GM12878 (cell line): Measurements from ENCODE around the gene DNAH11. TPM values are rescaled to one million over a fixed set of nuclear protein-coding genes. Genes with fewer than 3 reads are reported as not detected.

Experiments
- ATAC-seq: fragments of 200-7000 bp; cut with Tn5 transposase; 3 replicates; pipeline ENCODE4 v1.9.1; 2020; ENCODE audit warnings: mild to moderate bottlenecking, moderate library complexity
- BruUV-seq: library from RNA; stranded (reverse); fragments of 400-500 nt; replicated peaks from 2 replicates; lab custom pipeline; 2021; lab: Mats Ljungman, UMichigan
- CTCF ChIA-PET: fragments of 300-600 bp; sonication (Branson Sonifier 250); formaldehyde crosslinking; extraction: SDS; loops from one replicate; lab custom pipeline; 2021; ENCODE audit warnings: inconsistent platforms; lab: Yijun Ruan, JAX
- POLR2A ChIA-PET: fragments of 350-600 bp; formaldehyde crosslinking; extraction: SDS; loops from one replicate; lab custom pipeline; 2021; ENCODE audit warnings: inconsistent platforms; lab: Charles Lee
- RAD21 ChIA-PET: fragments of 300-600 bp; sonication (Branson Sonifier 250); formaldehyde crosslinking; loops from one replicate; lab custom pipeline; 2023; ENCODE audit warnings: antibody characterized with exemption; ENCODE audit not compliant: unreplicated experiment; lab: Charles Lee
- SMC1A ChIA-PET: fragments of 300-600 bp; sonication (Branson Sonifier 250); formaldehyde crosslinking; loops from one replicate; lab custom pipeline; 2023; ENCODE audit not compliant: unreplicated experiment, uncharacterized antibody; lab: Charles Lee
- DNase-seq: peaks from one replicate; pipeline ENCODE4 v3.0.0-alpha.2; 2011; ENCODE audit warnings: low read depth, low spot score
- FAIRE-seq: peaks from 3 replicates; lab custom pipeline; 2011; peaks lifted over from hg19 to GRCh38; lab: Jason Lieb, UNC
- H2AFZ ChIP-seq: 2 replicates; pipeline ENCODE4 v1.6.0; 2011; ENCODE audit warnings: low read depth, low read length, control low read depth; ENCODE audit not compliant: control insufficient read depth
- H3K27ac ChIP-seq: 2 replicates; pipeline ENCODE4 v1.5.1; 2011; ENCODE audit warnings: control low read depth; ENCODE audit not compliant: control insufficient read depth, insufficient read depth
- H3K27me3 ChIP-seq, 2 experiments: replicated peaks in 1 of 2; 2 replicates each; pipeline versions ENCODE4 v1.6.0 to v1.6.1; 2011; ENCODE audit warnings: low read length in 1 of 2; ENCODE audit not compliant: control insufficient read depth in 2 of 2, insufficient read depth in 2 of 2
- H3K36me3 ChIP-seq, 2 experiments: 2 replicates each; pipeline ENCODE4 v1.5.1; 2011; ENCODE audit warnings: low read length in 1 of 2; ENCODE audit not compliant: control insufficient read depth in 2 of 2, insufficient read depth in 2 of 2
- H3K4me1 ChIP-seq: 2 replicates; pipeline ENCODE4 v1.6.1; 2011; ENCODE audit warnings: mild to moderate bottlenecking, low read length, moderate library complexity, mixed read lengths; ENCODE audit not compliant: control insufficient read depth, insufficient read depth
- H3K4me2 ChIP-seq: 2 replicates; pipeline ENCODE4 v1.6.0; 2011; ENCODE audit warnings: control low read depth; ENCODE audit not compliant: control insufficient read depth, insufficient read depth
- H3K4me3 ChIP-seq: fragments of 200-600 bp; sonication (generic); 2 replicates; pipeline ENCODE4 v1.5.1; 2016
- H3K79me2 ChIP-seq: 2 replicates; pipeline ENCODE4 v1.6.0; 2011; ENCODE audit warnings: low read length; ENCODE audit not compliant: control insufficient read depth, insufficient read depth
- H3K9ac ChIP-seq: 2 replicates; pipeline ENCODE4 v1.8.0; 2011; ENCODE audit warnings: low read length, control low read depth, mixed read lengths; ENCODE audit not compliant: control insufficient read depth, insufficient read depth
- H3K9me3 ChIP-seq: replicated peaks from 3 replicates; pipeline ENCODE4 v1.5.1; 2011; ENCODE audit warnings: mild to moderate bottlenecking, low read length; ENCODE audit not compliant: control insufficient read depth, insufficient read depth
- H4K20me1 ChIP-seq: 2 replicates; pipeline ENCODE4 v1.6.0; 2011; ENCODE audit not compliant: control insufficient read depth, insufficient read depth
- CBFB ChIP-seq: IDR thresholded peaks from 2 replicates; pipeline ENCODE4 v1.6.1; 2016; ENCODE audit warnings: antibody characterized with exemption, low read depth
- EGR1 ChIP-seq, 2 experiments: IDR thresholded peaks; 1 replicate in 1 of 2; 2 replicates in 1 of 2; pipeline ENCODE4 v1.6.1; 2011 to 2012; ENCODE audit warnings: low read depth in 2 of 2, low read length in 2 of 2, borderline replicate concordance in 1 of 2, mild to moderate bottlenecking in 1 of 2, moderate library complexity in 1 of 2
- TBL1XR1 ChIP-seq: IDR thresholded peaks from 2 replicates; pipeline ENCODE4 v1.6.1; 2012; ENCODE audit warnings: low read depth, low read length, improper control_type of control experiment
- WGBS: methylation state at CpG from one replicate; pipeline ENCODE4 v1.1.6; 2016; ENCODE audit warnings: low lambda C conversion rate; ENCODE audit not compliant: insufficient replicate concordance, insufficient coverage; ENCODE audit errors: missing lambda C conversion rate; 5-methylcytosine and 5-hydroxymethylcytosine counted together
- in situ Hi-C: fragments of 300-500 bp; cut with MboI; formaldehyde crosslinking; loops from 9 replicates; pipeline ENCODE4 v1.14.3; 2018; ENCODE audit warnings: mixed read lengths
- intact Hi-C: fragments of 100-400 bp; cut with micrococcal nuclease; formaldehyde crosslinking; loops from one replicate; pipeline ENCODE4 v1.14.2; 2022; ENCODE audit not compliant: unreplicated experiment
- polyA plus RNA-seq, 11 experiments: library from polyadenylated mRNA; depleted of rRNA in 4 of 11; unstranded in 6 of 11; stranded (reverse) in 5 of 11; fragments of >200 nt; fragmentation: Nextera tagmentation in 4 of 11; fragmentation: Illumina TruSeq in 1 of 11; extraction: Ambion mirVana in 4 of 11; extraction: Trizol in 1 of 11; gene quantifications; 1 replicate in 1 of 11; 2 replicates in 10 of 11; pipeline versions ENCODE4 v1.2.1 to v1.2.3, GENCODE V29; 2011 to 2016; ENCODE audit warnings: inconsistent platforms in 2 of 11, missing spikeins in 2 of 11, low read depth in 1 of 11
- total RNA-seq, 4 experiments: library from RNA; depleted of rRNA in 3 of 4; stranded (reverse); fragments of >200 nt in 3 of 4; fragmentation: Illumina TruSeq in 1 of 4; extraction: Trizol in 1 of 4; gene quantifications; 2 replicates each; pipeline versions ENCODE4 v1.2.1 to v1.2.3, GENCODE V29; 2013 to 2021
- TF ChIP-seq, protein P1 (sequence below): fragments of 150-350 bp; IDR thresholded peaks from 2 replicates; pipeline ENCODE4 v1.6.1; 2016; ENCODE audit warnings: low read depth, low read length
- TF ChIP-seq, protein P2 (sequence below): IDR thresholded peaks from 2 replicates; pipeline ENCODE4 v1.6.1; 2011; ENCODE audit warnings: borderline replicate concordance, low read depth, mild to moderate bottlenecking, moderate library complexity, mixed read lengths, low read length; ENCODE audit not compliant: insufficient read depth; ENCODE audit errors: extremely low read length

The DNAH11 gene
- total and polyA plus RNA-seq, 10 of the 15 experiments (the other 5 are each of a cell fraction or from before 2014, with no cell fraction given): 0.03 to 0.56 (median 0.10) TPM

DNA sequence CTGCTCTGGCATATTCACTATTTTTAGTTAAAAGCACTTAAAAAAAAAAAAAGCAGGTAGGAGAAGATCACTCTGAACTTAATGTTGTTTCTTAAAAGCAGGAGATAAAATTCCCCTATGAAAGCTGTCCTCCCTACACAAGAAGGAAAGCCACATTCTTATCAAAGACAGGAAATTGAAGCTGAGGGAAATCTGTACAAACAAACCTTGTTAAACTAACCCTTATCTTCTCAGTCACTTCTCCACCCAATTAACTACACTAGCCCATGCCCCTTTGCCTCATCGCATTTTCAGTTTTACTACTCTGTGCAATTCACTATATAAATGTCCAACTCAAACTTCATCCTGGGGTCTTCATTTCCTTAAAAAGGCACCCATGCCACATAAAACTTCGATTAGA lies 405.5 kb downstream of the DNAH11 start (continued):
- TF ChIP-seq TBL1XR1: no peak

DNA sequence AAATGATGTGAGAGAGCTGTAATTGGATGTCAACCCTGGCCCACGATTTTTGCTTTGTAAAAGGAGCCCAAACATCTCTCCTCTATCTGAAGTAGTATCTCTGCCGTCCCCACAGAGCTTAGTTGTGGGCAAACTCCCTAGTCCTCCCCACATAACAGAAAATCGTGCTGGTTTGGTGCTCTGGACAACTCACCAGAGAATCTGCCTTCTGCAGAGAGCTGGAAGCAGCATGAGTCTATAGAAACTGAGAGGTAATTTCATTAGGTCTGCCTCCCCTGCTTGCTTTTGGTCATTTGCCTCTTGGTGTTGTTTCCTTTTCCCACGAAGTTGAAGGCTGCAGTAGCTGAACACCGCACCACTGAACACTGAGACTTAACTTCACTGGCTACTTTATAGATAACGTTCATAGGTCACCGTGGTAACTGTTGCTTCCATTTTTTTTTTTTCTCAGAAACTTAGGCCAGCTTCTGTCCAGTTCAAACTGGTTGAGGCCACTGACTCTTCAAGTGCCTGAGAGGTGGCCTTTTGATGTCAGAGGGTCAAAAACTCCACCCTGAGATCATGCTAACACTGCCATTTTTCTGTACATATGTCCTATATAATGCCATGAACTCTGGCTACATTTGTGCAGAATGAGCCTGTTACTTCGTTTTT lies 406.2 kb downstream of the DNAH11 start:
- ATAC-seq (no peak), FAIRE-seq (no peak), DNase-seq (no peak)
- in situ Hi-C loops: loop anchor here (10.0 to 25.0 kb wide), 3 partner anchors 594 to 1712 kb away; partner anchors contain the start of gene HYCC1
- SMC1A ChIA-PET: interaction anchor here (0.6 to 9.9 kb wide), 8 partner anchors 10 to 994 kb away, joined by 3 to 96 read pairs (median 3); no protein-coding TSS in a partner anchor
- TF ChIP-seq EGR1 (IDR thresholded peaks at IDR 0.05; ENCODE audit: borderline replicate concordance in 1 of 2, low read depth in 2 of 2, low read length in 2 of 2): no peak
- TF ChIP-seq CBFB: no peak
- TF ChIP-seq, protein P1, sequence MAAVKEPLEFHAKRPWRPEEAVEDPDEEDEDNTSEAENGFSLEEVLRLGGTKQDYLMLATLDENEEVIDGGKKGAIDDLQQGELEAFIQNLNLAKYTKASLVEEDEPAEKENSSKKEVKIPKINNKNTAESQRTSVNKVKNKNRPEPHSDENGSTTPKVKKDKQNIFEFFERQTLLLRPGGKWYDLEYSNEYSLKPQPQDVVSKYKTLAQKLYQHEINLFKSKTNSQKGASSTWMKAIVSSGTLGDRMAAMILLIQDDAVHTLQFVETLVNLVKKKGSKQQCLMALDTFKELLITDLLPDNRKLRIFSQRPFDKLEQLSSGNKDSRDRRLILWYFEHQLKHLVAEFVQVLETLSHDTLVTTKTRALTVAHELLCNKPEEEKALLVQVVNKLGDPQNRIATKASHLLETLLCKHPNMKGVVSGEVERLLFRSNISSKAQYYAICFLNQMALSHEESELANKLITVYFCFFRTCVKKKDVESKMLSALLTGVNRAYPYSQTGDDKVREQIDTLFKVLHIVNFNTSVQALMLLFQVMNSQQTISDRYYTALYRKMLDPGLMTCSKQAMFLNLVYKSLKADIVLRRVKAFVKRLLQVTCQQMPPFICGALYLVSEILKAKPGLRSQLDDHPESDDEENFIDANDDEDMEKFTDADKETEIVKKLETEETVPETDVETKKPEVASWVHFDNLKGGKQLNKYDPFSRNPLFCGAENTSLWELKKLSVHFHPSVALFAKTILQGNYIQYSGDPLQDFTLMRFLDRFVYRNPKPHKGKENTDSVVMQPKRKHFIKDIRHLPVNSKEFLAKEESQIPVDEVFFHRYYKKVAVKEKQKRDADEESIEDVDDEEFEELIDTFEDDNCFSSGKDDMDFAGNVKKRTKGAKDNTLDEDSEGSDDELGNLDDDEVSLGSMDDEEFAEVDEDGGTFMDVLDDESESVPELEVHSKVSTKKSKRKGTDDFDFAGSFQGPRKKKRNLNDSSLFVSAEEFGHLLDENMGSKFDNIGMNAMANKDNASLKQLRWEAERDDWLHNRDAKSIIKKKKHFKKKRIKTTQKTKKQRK: no peak
- TF ChIP-seq, protein P2, sequence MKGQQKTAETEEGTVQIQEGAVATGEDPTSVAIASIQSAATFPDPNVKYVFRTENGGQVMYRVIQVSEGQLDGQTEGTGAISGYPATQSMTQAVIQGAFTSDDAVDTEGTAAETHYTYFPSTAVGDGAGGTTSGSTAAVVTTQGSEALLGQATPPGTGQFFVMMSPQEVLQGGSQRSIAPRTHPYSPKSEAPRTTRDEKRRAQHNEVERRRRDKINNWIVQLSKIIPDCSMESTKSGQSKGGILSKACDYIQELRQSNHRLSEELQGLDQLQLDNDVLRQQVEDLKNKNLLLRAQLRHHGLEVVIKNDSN: no peak
- H3K27me3 ChIP-seq: no peaks in the 10 kb centered on the region
- H3K9ac ChIP-seq: no peak overlapping the region
- CTCF ChIA-PET: interaction anchor here (0.6 to 1.9 kb wide), 4 partner anchors 14 to 160 kb away, joined by 3 to 5 read pairs (median 4); no protein-coding TSS in a partner anchor
- RAD21 ChIA-PET: interaction anchor here (1.5 to 1.9 kb wide), 3 partner anchors 9 to 50 kb away, joined by 3 to 9 read pairs (median 4); no protein-coding TSS in a partner anchor
- intact Hi-C loops: loop anchor here (10.0 kb wide), 2 partner anchors 496 to 594 kb away; no protein-coding TSS in a partner anchor
- H3K4me2 ChIP-seq: 0 out of 2 replicates have a peak overlapping the region, but pooled peaks have one; percentile 17
- no peak overlapping the region for H3K4me3 ChIP-seq
- WGBS: 37% methylated on average over 8 of the region's 8 CpGs
- peaks cover 26% of the 10 kb centered on the region for H3K4me1 ChIP-seq
- H3K9me3 ChIP-seq: no peaks in the 10 kb centered on the region
- no peak overlapping the region for H3K27ac ChIP-seq
- no TSS peak for BruUV-seq
- POLR2A ChIA-PET: interaction anchor here (1.4 to 1.8 kb wide), 2 partner anchors 10 to 17 kb away, joined by 4 to 5 read pairs; no protein-coding TSS in a partner anchor
- no peak overlapping the region for H2AFZ ChIP-seq
- H3K36me3 ChIP-seq: no peaks in the 10 kb centered on the region
- H3K79me2 ChIP-seq: peaks cover 3% of the 10 kb centered on the region; the same call in 1 of the 2 replicates
- H4K20me1 ChIP-seq: no peaks in the 10 kb centered on the region

Other genes with a start within 250 kb of the DNAH11 start
- gene SP4, start 115.0 kb upstream of the DNAH11 start, total RNA-seq (2014; rRNA removed): 23.7 and 28.9 TPM in 2 replicates
- 28.0 and 28.1 TPM in 2 replicates for gene SP4, start 115.0 kb upstream of the DNAH11 start, total RNA-seq (2014; rRNA removed; fragmentation: Illumina TruSeq; extraction: Trizol)
- 19.2 and 19.9 TPM in 2 replicates for gene SP4, start 115.0 kb upstream of the DNAH11 start, total RNA-seq (2021)
- gene SP4, start 115.0 kb upstream of the DNAH11 start, polyA plus RNA-seq (2011; rRNA removed): 32.4 and 43.8 TPM in 2 replicates
- gene SP4, start 115.0 kb upstream of the DNAH11 start, polyA plus RNA-seq (2014; fragmentation: Illumina TruSeq; extraction: Trizol): 15.0 and 19.0 TPM in 2 replicates
- 10 to 100 TPM in 1 of 2 experiments, 1 to 10 TPM in 1; 6.2 to 17.2 TPM for gene SP4, start 115.0 kb upstream of the DNAH11 start, polyA plus RNA-seq (2014; fragmentation: Nextera tagmentation; extraction: Ambion mirVana)
- gene SP4, start 115.0 kb upstream of the DNAH11 start, polyA plus RNA-seq (2014; rRNA removed): 7.9 and 9.9 TPM in 2 replicates
- gene SP4, start 115.0 kb upstream of the DNAH11 start, polyA plus RNA-seq (2016; fragmentation: Nextera tagmentation; extraction: Ambion mirVana): 10 to 100 TPM; 12.4 to 14.8 TPM